ENCODE measurements around the gene GALNT18. TPM values are rescaled to one million over a fixed set of nuclear protein-coding genes. Genes with fewer than 3 reads are reported as not detected.

The GALNT18 gene
- total and polyA plus RNA-seq, 2 experiments from 2014 or later: 4.3 to 10.8 TPM

GRCh38 chr11:11635443-11635842 lies 13.6 kb upstream of the GALNT18 start:
- H3K9me2 ChIP-seq (ENCODE audit: insufficient read depth): 0 out of 2 replicates have a peak, but pooled peaks cover 2% of the 10 kb centered on the region

More at GRCh38 chr11:11635443-11635842, 13.6 kb upstream of the GALNT18 start:
- Histone ChIP-seq H3K36me3 (ENCODE audit: insufficient read depth) (no peaks in the 10 kb centered on the region), H2AFZ (no peak overlapping the region), H3K79me2 (replicated peaks; ENCODE audit: insufficient read depth) (no peaks in the 10 kb centered on the region), H3K27me3 (ENCODE audit: insufficient read depth) (peaks cover 6% of the 10 kb centered on the region), H3K4me1 (ENCODE audit: insufficient read depth) (peaks cover 7% of the 10 kb centered on the region; the same call in 1 of the 2 replicates), H4K20me1 (replicated peaks; ENCODE audit: insufficient read depth) (no peaks in the 10 kb centered on the region), H3K4me2 (no peak overlapping the region), H3F3A (replicated peaks; ENCODE audit: low read depth) (no peaks in the 10 kb centered on the region), H3K27ac (ENCODE audit: low read depth) (no peak overlapping the region), H3K4me3 (no peak overlapping the region)
- Mint-ChIP-seq H3K9me3 (peaks cover 5% of the 10 kb centered on the region; the same call in 2 of the 3 replicates), H3K27me3 (ENCODE audit: insufficient read depth, low read depth, poor library complexity) (peaks cover 7% of the 10 kb centered on the region), H3K27ac (no peak overlapping the region), H3K36me3 (ENCODE audit: low read depth) (no peaks in the 10 kb centered on the region), H3K4me3 (no peak overlapping the region), H3K4me1 (peaks cover 3% of the 10 kb centered on the region; the same call in 1 of the 3 replicates)
- TF ChIP-seq ZNF331 (CRISPR knock-in tag; IDR thresholded peaks at IDR 0.05; ENCODE audit: low read depth): no peak
- no peak for TF ChIP-seq CTCF (conservative IDR thresholded peaks at IDR 0.05; ENCODE audit: low read depth in 2 of 2)
- no peak for TF ChIP-seq REST (IDR thresholded peaks at IDR 0.05; ENCODE audit: unreplicated experiment)
- no peak for TF ChIP-seq STAT1 (IDR thresholded peaks at IDR 0.05; ENCODE audit: unreplicated experiment)
- TF ChIP-seq EZH2phosphoT487 (IDR thresholded peaks at IDR 0.05; ENCODE audit: unreplicated experiment): no peak
- no peak for TF ChIP-seq POLR2AphosphoS5 (IDR thresholded peaks at IDR 0.05; ENCODE audit: low read depth)
- no peak for TF ChIP-seq NANOG (IDR thresholded peaks at IDR 0.05; ENCODE audit: borderline replicate concordance)
- no peak for TF ChIP-seq ZNF462 (CRISPR knock-in tag; IDR thresholded peaks at IDR 0.05)
- no peak for TF ChIP-seq JUNB (IDR thresholded peaks at IDR 0.05; ENCODE audit: unreplicated experiment)
- no peak for TF ChIP-seq EZH2 (IDR thresholded peaks at IDR 0.05; ENCODE audit: low read depth, unreplicated experiment)
- TF ChIP-seq ZNF114 (CRISPR knock-in tag; IDR thresholded peaks at IDR 0.05): no peak
- ATAC-seq (no peak), DNase-seq (ENCODE audit: low spot score) (no peak)
